HCT116 (cell line): ENCODE results near the gene STIMATE. TPM values are rescaled to one million over a fixed set of nuclear protein-coding genes. Genes with fewer than 3 reads are reported as not detected.

Experiments
- ATAC-seq: fragments of 200-7000 bp; cut with Tn5 transposase; 2 replicates; pipeline ENCODE4 v1.9.1; 2020; ENCODE audit warnings: mild to moderate bottlenecking, moderate library complexity
- BruUV-seq: library from RNA; stranded (reverse); fragments of 400-500 nt; replicated peaks from 2 replicates; lab custom pipeline; 2021; lab: Mats Ljungman, UMichigan
- CTCF ChIA-PET: fragments of 300-600 bp; sonication (Branson Sonifier 250); formaldehyde crosslinking; loops from one replicate; lab custom pipeline; 2021; ENCODE audit warnings: antibody characterized with exemption; lab: Charles Lee
- POLR2A ChIA-PET: fragments of 300-600, 350-600 bp; sonication (Branson Sonifier 250); formaldehyde crosslinking; loops from one replicate; lab custom pipeline; 2021; ENCODE audit warnings: antibody characterized with exemption; lab: Charles Lee
- RAD21 ChIA-PET, 2 experiments: fragments of 300-600 bp; sonication (Branson Sonifier 250); formaldehyde crosslinking; loops; one replicate each; lab custom pipeline; 2023; ENCODE audit warnings: low total read pairs in 2 of 2; ENCODE audit not compliant: uncharacterized antibody in 2 of 2, unreplicated experiment in 2 of 2, low non-redundant PET in 1 of 2; lab: Charles Lee
- DNase-seq: peaks from one replicate; pipeline ENCODE4 v3.0.0-alpha.2; 2010; ENCODE audit warnings: low read depth, low spot score
- H2AFZ ChIP-seq: fragments of 200-600 bp; shearing (Covaris generic), sonication (generic); 2 replicates; pipeline ENCODE4 v1.6.1; 2017; ENCODE audit warnings: low read depth, mixed run types, mixed read lengths, antibody characterized with exemption, low read length; ENCODE audit not compliant: poor library complexity, severe bottlenecking
- H3K27ac ChIP-seq: 2 replicates; pipeline ENCODE4 v1.5.1; 2012; ENCODE audit warnings: low read depth, low read length
- H3K27me3 ChIP-seq: fragments of 200-600 bp; sonication (generic); 2 replicates; pipeline ENCODE4 v1.6.1; 2016; ENCODE audit warnings: mixed run types, low read length, mixed read lengths; ENCODE audit not compliant: insufficient read depth
- H3K36me3 ChIP-seq, 2 experiments: fragments of 200-500 bp in 1 of 2; fragments of 200-600 bp in 1 of 2; sonication (Bioruptor generic) in 1 of 2; sonication (generic) in 1 of 2; 2 replicates each; pipeline versions ENCODE4 v1.5.1 to v1.6.1; 2014 to 2016; ENCODE audit warnings: low read length in 2 of 2, inconsistent platforms in 1 of 2, mixed read lengths in 1 of 2, mixed run types in 1 of 2; ENCODE audit not compliant: insufficient read depth in 2 of 2, control insufficient read depth in 1 of 2
- H3K4me1 ChIP-seq, 2 experiments: fragments of 200-600 bp in 1 of 2; sonication (generic) in 1 of 2; 2 replicates each; pipeline versions ENCODE4 v1.5.1 to v1.6.1; 2012 to 2017; ENCODE audit warnings: low read length in 2 of 2, inconsistent platforms in 1 of 2, mild to moderate bottlenecking in 1 of 2, mixed read lengths in 1 of 2, mixed run types in 1 of 2, moderate library complexity in 1 of 2; ENCODE audit not compliant: insufficient read depth in 2 of 2, control insufficient read depth in 1 of 2
- H3K4me2 ChIP-seq: fragments of 200-600 bp; sonication (generic); 2 replicates; pipeline ENCODE4 v1.6.1; 2017; ENCODE audit warnings: mixed run types, low read length, mixed read lengths
- H3K4me3 ChIP-seq, 2 experiments: fragments of 200-600 bp in 1 of 2; sonication (generic) in 1 of 2; replicated peaks in 1 of 2; 2 replicates each; pipeline ENCODE4 v1.5.1; 2011 to 2016; ENCODE audit warnings: low read length in 2 of 2, control low read depth in 1 of 2, low read depth in 1 of 2, mild to moderate bottlenecking in 1 of 2, mixed read lengths in 1 of 2, mixed run types in 1 of 2
- H3K79me2 ChIP-seq: fragments of 200-600 bp; sonication (generic); 2 replicates; pipeline ENCODE4 v1.6.1; 2017; ENCODE audit warnings: mild to moderate bottlenecking, mixed run types, low read length, moderate library complexity, mixed read lengths; ENCODE audit not compliant: insufficient read depth
- H3K9ac ChIP-seq: fragments of 200-600 bp; sonication (generic); 2 replicates; pipeline ENCODE4 v1.6.1; 2016; ENCODE audit warnings: low read length, mixed read lengths
- H3K9me2 ChIP-seq: fragments of 200-600 bp; sonication (generic), shearing (Covaris generic); 2 replicates; pipeline ENCODE4 v1.6.1; 2017; ENCODE audit warnings: mixed run types, mild to moderate bottlenecking, moderate library complexity; ENCODE audit not compliant: insufficient read depth
- H3K9me3 ChIP-seq, 2 experiments: fragments of 200-500 bp in 1 of 2; fragments of 200-600 bp in 1 of 2; sonication (Bioruptor generic) in 1 of 2; sonication (generic) in 1 of 2; 2 replicates each; pipeline ENCODE4 v1.6.1; 2014 to 2017; ENCODE audit warnings: low read length in 2 of 2, mixed read lengths in 2 of 2, inconsistent platforms in 1 of 2, low read depth in 1 of 2, mild to moderate bottlenecking in 1 of 2, mixed run types in 1 of 2, moderate library complexity in 1 of 2; ENCODE audit not compliant: control insufficient read depth in 1 of 2, insufficient read depth in 1 of 2
- H4K20me1 ChIP-seq: fragments of 200-600 bp; sonication (generic), shearing (Covaris generic); 2 replicates; pipeline ENCODE4 v1.6.1; 2017; ENCODE audit warnings: mixed run types, mild to moderate bottlenecking, moderate library complexity; ENCODE audit not compliant: insufficient read depth
- CTCF ChIP-seq, 3 experiments: fragments of 200-600 bp in 1 of 3; sonication (generic) in 1 of 3; IDR thresholded peaks in 2 of 3; conservative IDR thresholded peaks in 1 of 3; 2 replicates each; pipeline ENCODE4 v1.5.1; 2012 to 2017; ENCODE audit warnings: low read depth in 2 of 3, low read length in 2 of 3, antibody characterized with exemption in 1 of 3, borderline replicate concordance in 1 of 3, control low read depth in 1 of 3, mild to moderate bottlenecking in 1 of 3, mixed read lengths in 1 of 3, mixed run types in 1 of 3, moderate library complexity in 1 of 3; ENCODE audit not compliant: insufficient read depth in 1 of 3
- EGR1 ChIP-seq: IDR thresholded peaks from 2 replicates; pipeline ENCODE4 v1.6.1; 2012; ENCODE audit warnings: low read depth
- EZH2 ChIP-seq: fragments of 200-600 bp; sonication (generic); IDR thresholded peaks from 2 replicates; pipeline ENCODE4 v1.6.1; 2017; ENCODE audit warnings: antibody characterized with exemption, mixed run types
- EZH2phosphoT487 ChIP-seq: fragments of 200-600 bp; IDR thresholded peaks from 2 replicates; pipeline ENCODE4 v1.6.1; 2018; ENCODE audit warnings: antibody characterized with exemption, borderline replicate concordance
- FOSL1 ChIP-seq: IDR thresholded peaks from 2 replicates; pipeline ENCODE4 v1.6.1; 2012; ENCODE audit warnings: low read depth
- MAX ChIP-seq: IDR thresholded peaks from 2 replicates; pipeline ENCODE4 v1.6.1; 2012
- RAD21 ChIP-seq: IDR thresholded peaks from 2 replicates; pipeline ENCODE4 v1.6.1; 2012; ENCODE audit warnings: low read depth, mild to moderate bottlenecking
- REST ChIP-seq: IDR thresholded peaks from 2 replicates; pipeline ENCODE4 v1.6.1; 2012; ENCODE audit warnings: low read depth
- SP1 ChIP-seq: IDR thresholded peaks from 2 replicates; pipeline ENCODE4 v1.6.1; 2012; ENCODE audit warnings: low read depth
- SRF ChIP-seq: IDR thresholded peaks from 2 replicates; pipeline ENCODE4 v1.6.1; 2012; ENCODE audit warnings: low read depth
- TCF7L2 ChIP-seq: IDR thresholded peaks from 2 replicates; pipeline ENCODE4 v1.7.0; 2011; ENCODE audit warnings: borderline replicate concordance, inconsistent platforms; ENCODE audit not compliant: insufficient read depth, insufficient read length; ENCODE audit errors: extremely low read depth
- YY1 ChIP-seq: IDR thresholded peaks from 2 replicates; pipeline ENCODE4 v1.6.1; 2011; ENCODE audit warnings: low read length, low read depth, moderate library complexity, mild to moderate bottlenecking; ENCODE audit not compliant: insufficient replicate concordance; ENCODE audit errors: extremely low read depth
- ZNF274 ChIP-seq: fragments of 200-500 bp; sonication (Bioruptor generic); IDR thresholded peaks from 2 replicates; pipeline ENCODE4 v1.6.1; 2014; ENCODE audit warnings: mild to moderate bottlenecking, low read depth, low read length, inconsistent platforms
- intact Hi-C: fragments of 100-400 bp; cut with micrococcal nuclease; formaldehyde crosslinking; loops from 2 replicates; pipeline ENCODE4 v1.10.0; 2022
- total RNA-seq: library from RNA; stranded (reverse); gene quantifications from one replicate; pipeline ENCODE4 v1.2.1, GENCODE V29; 2021; ENCODE audit not compliant: unreplicated experiment

STIMATE gene
- total RNA-seq, 1 experiment from 2014 or later, result 20.2 TPM

- intact Hi-C loops, result no loop called here
- peaks cover 0 to 6% of the 10 kb centered on the region in 2 experiments; a peak in 1 of 4 replicates for H3K4me1 ChIP-seq
- ATAC-seq (no peak), DNase-seq (no peak)
- TF ChIP-seq FOSL1 (no peak), SRF (no peak), ZNF274 (no peak), RAD21 (no peak), TCF7L2 (no peak), YY1 (no peak), EZH2 (no peak), EZH2phosphoT487 (no peak), CTCF (IDR thresholded peaks at IDR 0.05 in 2 of 3, conservative IDR thresholded peaks at IDR 0.05 in 1 of 3; ENCODE audit: borderline replicate concordance in 1 of 3, insufficient read depth in 1 of 3, low read depth in 2 of 3, low read length in 2 of 3) (no peak), EGR1 (no peak), MAX (no peak), REST (no peak), SP1 (no peak)
- no peaks in the 10 kb centered on the region for H3K27me3 ChIP-seq
- H3K4me3 ChIP-seq, result no peak overlapping the region
- no peaks in the 10 kb centered on the region for H3K36me3 ChIP-seq
- no peaks in the 10 kb centered on the region for H3K9me3 ChIP-seq
- no peaks in the 10 kb centered on the region for H3K9me2 ChIP-seq
- no peaks in the 10 kb centered on the region for H3K79me2 ChIP-seq
- H2AFZ ChIP-seq, result no peak overlapping the region
- no peaks in the 10 kb centered on the region for H4K20me1 ChIP-seq
- CTCF ChIA-PET, result no interaction called here
- no TSS peak for BruUV-seq
- POLR2A ChIA-PET, result no interaction called here
- H3K9ac ChIP-seq, result no peak overlapping the region
- no peak overlapping the region for H3K4me2 ChIP-seq
- no peak overlapping the region for H3K27ac ChIP-seq
- RAD21 ChIA-PET, result no interaction called here
Measured at GRCh38 chr3:52817860-52818259, 79.5 kb downstream of the STIMATE start.
